NCI-H345 (cell line): ENCODE results near the gene MARCHF6.
"Not testable (repeated sequence)": the region's sequence is repeated elsewhere in the genome, so short reads cannot be mapped to it uniquely, and the experiment has no call there.

Source experiments
- DNase-seq: peaks from one replicate; lab custom pipeline; 2025; lab: John Stamatoyannopoulos, UW

The MARCHF6 gene

GRCh38 chr5:10351919-10352318 lies 1.6 kb upstream of the MARCHF6 start:
- no peak for DNase-seq

- DNase-seq, result no peak
Observed at GRCh38 chr5:10352430-10353240, 860 bp upstream of the MARCHF6 start.

- peak; percentile 47 for DNase-seq
Observed at GRCh38 chr5:10354048-10354872, 765 bp downstream of the MARCHF6 start.

GRCh38 chr5:10355071-10355889 lies 1.8 kb downstream of the MARCHF6 start:
- peak; percentile 12 for DNase-seq

GRCh38 chr5:10358999-10359398 lies 5.5 kb downstream of the MARCHF6 start:
- DNase-seq, result no peak

GRCh38 chr5:10360686-10361085 lies 7.2 kb downstream of the MARCHF6 start:
- no peak for DNase-seq

GRCh38 chr5:10363519-10364185 lies 10.2 kb downstream of the MARCHF6 start:
- DNase-seq, result no peak

- DNase-seq, result no peak
Observed at GRCh38 chr5:10364186-10364689, 10.7 kb downstream of the MARCHF6 start.

GRCh38 chr5:10365782-10366181 lies 12.3 kb downstream of the MARCHF6 start:
- no peak for DNase-seq

- no peak for DNase-seq
Observed at GRCh38 chr5:10366310-10367272, 13.1 kb downstream of the MARCHF6 start.

GRCh38 chr5:10367579-10367978 lies 14.1 kb downstream of the MARCHF6 start:
- no peak for DNase-seq

- no peak for DNase-seq
Observed at GRCh38 chr5:10370931-10371330, 17.4 kb downstream of the MARCHF6 start.

GRCh38 chr5:10371369-10371768 lies 17.9 kb downstream of the MARCHF6 start:
- DNase-seq, result not testable (repeated sequence)

GRCh38 chr5:10372726-10373709 lies 19.5 kb downstream of the MARCHF6 start:
- no peak for DNase-seq

GRCh38 chr5:10374046-10375022 lies 20.8 kb downstream of the MARCHF6 start:
- DNase-seq, result no peak

- not testable (repeated sequence) for DNase-seq
Observed at GRCh38 chr5:10375146-10375545, 21.7 kb downstream of the MARCHF6 start.

- no peak for DNase-seq
Observed at GRCh38 chr5:10376544-10376943, 23.0 kb downstream of the MARCHF6 start.

- DNase-seq, result no peak
Observed at GRCh38 chr5:10377081-10377480, 23.6 kb downstream of the MARCHF6 start.
